Measurements from ENCODE around the gene FKBP2. TPM values are rescaled to one million over a fixed set of nuclear protein-coding genes. Genes with fewer than 3 reads are reported as not detected.

Gene FKBP2
- total RNA-seq, 8 experiments from 2014 or later: 61.8 to 156 (median 85.0) TPM

DNA sequence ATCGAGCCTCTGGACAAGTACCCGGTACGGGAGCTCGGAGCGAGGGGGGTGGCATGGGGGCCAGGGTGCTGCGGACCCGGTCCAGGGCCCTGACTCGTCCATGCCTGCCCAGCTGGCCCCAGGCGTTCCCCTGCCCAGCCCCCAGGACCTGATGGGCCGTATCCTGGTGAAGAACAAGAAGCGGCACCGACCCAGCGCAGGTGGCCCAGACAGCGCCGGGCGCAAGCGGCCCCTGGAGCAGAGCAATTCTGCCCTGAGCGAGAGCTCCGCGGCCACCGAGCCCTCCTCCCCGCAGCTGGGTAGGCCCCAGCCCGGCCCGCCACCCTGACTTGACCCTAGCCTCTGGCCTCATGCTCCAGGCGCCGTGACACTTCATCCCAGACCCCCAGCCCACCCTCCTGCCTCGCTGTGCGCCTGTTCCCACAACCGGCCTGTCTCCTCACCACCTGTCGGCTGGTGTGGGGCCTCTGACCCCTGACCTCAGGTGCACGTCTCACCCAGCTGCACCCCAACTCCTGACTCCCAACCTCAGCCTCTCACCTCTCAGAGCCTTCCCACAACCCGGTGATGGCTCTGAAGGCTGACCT lies 18.1 kb downstream of the FKBP2 start:
- 86% methylated on average over 1 of the region's 32 CpGs; no CpG with 5 or more reads in 9 of the 10 experiments for WGBS, 10 experiments
- in situ Hi-C loops (cut with MboI; ENCODE audit: low pct_unique_long_range_greater_than_20kb in 2 of 9, low sequenced_read_pairs in 9 of 9, unreplicated experiment in 9 of 9): no loop called here
- peaks cover 10 to 11% of the 10 kb centered on the region in 2 donors for H3K4me1 ChIP-seq (replicated peaks in 1 of 2)
- H3K4me3 ChIP-seq: no peak overlapping the region
- ATAC-seq (replicated peaks in 6 of 8): no peak
- no peak overlapping the region for H3K27ac ChIP-seq

DNA sequence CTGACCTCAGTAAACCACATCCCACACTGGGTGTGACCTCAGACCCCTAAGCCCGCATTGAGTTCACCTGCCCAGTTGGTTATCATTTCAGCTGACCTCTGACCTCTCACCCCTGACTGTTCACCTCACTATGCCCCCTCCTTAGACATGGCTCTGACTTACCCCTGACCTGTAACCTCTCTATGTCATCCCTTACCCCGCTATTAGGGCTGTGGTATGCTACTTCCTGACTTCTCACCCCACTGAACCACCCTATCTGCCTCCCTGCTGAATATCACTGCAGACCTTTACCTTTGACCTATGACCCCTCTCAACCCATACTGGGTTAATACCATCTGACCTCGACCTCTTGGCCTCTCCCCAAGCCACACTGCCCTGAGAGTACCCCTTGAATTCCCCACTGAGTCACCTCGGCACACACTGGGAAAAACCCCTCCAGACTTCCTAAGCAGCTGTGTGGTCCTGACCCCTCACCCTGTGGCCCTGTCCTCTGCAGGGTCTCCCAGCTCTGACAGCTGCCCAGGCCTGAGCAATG lies 18.7 kb downstream of the FKBP2 start:
- no peak overlapping the region for H3K27ac ChIP-seq
- ATAC-seq (replicated peaks in 6 of 8): no peak
- in situ Hi-C loops (cut with MboI; ENCODE audit: low pct_unique_long_range_greater_than_20kb in 2 of 9, low sequenced_read_pairs in 9 of 9, unreplicated experiment in 9 of 9): no loop called here
- 83 to 100% (median 90%) methylated on average over 1 to 2 of the region's 4 CpGs; no CpG with 5 or more reads in 2 of the 10 experiments for WGBS, 10 experiments
- no peak overlapping the region for H3K4me3 ChIP-seq
- peaks cover 16% of the 10 kb centered on the region in 2 donors for H3K4me1 ChIP-seq (replicated peaks in 1 of 2)

DNA sequence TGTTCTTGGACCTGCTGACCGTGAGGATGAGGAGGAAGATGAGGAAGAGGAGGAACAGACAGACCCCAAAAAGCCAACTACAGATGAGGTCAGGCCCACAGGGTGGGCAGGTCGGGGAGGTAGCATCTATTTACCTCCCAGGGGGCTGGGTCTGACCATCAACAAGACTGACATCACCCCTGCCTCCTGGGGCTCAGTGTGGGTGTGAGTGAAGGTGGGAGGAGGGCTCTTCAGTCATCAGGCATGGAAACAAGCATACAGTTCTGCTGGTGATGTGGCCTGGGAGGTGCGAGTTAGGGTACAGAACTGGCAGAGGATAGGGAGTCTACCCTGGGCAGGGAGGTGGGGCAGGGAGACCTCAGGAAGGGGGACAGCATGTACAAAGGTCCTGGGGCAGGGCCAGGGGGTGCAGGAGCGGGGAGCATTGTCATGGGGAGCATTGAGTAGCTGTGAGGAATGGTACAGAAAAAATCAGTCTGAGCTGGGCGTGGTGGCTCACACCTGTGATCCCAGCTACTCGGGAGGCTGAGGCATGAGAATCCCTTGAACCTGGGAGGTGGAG lies 19.3 kb downstream of the FKBP2 start:
- Histone ChIP-seq H3K4me3 (no peak overlapping the region), H3K27ac (no peak overlapping the region), H3K4me1 (replicated peaks in 1 of 2) (peaks cover 22% of the 10 kb centered on the region in 2 donors)
- 80 to 100% (median 100%) methylated on average over 1 to 2 of the region's 6 CpGs; no CpG with 5 or more reads in 6 of the 10 experiments for WGBS, 10 experiments
- ATAC-seq (replicated peaks in 6 of 8): no peak
- in situ Hi-C loops (cut with MboI; ENCODE audit: low pct_unique_long_range_greater_than_20kb in 2 of 9, low sequenced_read_pairs in 9 of 9, unreplicated experiment in 9 of 9): no loop called here

DNA sequence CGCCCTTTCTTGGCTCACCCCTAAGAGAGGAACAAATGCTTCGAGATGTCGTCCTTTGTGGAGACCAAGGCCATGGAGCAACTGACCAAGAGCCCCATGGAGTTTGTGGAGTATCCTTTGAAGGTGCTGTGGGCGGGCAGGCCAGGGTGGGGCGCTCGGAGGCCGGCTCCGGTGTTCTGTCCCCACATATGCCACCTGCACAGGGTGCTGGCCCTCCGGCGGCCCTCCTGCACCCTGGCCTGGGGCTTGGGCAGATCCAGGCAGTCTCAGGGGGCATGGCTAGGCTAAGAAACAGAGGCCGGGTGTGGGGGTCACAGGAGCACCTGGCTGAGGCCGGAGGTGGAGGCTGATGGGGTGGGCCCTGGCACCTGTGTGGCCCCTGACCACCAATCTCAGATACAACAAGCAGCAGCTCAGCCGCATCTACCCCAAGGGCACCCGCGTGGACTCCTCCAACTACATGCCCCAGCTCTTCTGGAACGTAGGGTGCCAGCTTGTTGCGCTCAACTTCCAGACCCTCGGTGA lies 20.7 kb downstream of the FKBP2 start:
- in situ Hi-C loops (cut with MboI; ENCODE audit: low pct_unique_long_range_greater_than_20kb in 2 of 9, low sequenced_read_pairs in 9 of 9, unreplicated experiment in 9 of 9): no loop called here
- Histone ChIP-seq H3K27ac (no peak overlapping the region), H3K4me1 (replicated peaks in 1 of 2) (peaks cover 22 to 24% of the 10 kb centered on the region in 2 donors), H3K4me3 (no peak overlapping the region)
- 81 to 98% (median 87%) methylated on average over 3 to 8 of the region's 18 CpGs; no CpG with 5 or more reads in 7 of the 10 experiments for WGBS, 10 experiments
- no peak for ATAC-seq (replicated peaks in 6 of 8)

DNA sequence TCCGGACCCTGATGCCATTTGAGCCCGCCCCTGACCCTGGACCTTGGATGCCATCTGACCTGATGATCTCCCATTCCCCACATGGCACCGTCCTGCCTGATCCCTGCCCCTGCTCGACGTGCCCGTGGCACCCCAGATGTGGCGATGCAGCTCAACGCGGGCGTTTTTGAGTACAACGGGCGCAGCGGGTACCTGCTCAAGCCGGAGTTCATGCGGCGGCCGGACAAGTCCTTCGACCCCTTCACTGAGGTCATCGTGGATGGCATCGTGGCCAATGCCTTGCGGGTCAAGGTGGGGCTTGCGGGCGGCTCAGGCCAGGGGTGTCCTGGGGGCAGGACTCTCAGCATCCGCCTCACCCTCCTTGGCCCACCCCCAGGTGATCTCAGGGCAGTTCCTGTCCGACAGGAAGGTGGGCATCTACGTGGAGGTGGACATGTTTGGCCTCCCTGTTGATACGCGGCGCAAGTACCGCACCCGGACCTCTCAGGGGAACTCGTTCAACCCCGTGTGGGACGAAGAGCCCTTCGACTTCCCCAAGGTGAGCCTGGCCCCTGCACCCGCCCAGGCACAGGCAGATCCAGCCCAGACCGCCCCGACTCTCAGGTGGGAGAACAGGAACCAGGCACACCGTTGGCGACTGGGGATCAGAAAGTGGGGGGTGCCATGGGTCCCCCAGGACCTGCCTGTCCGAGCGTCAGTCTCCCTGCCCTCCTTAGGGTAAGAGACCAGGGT lies 21.5 kb downstream of the FKBP2 start:
- in situ Hi-C loops (cut with MboI; ENCODE audit: low pct_unique_long_range_greater_than_20kb in 2 of 9, low sequenced_read_pairs in 9 of 9, unreplicated experiment in 9 of 9): no loop called here
- H3K27ac ChIP-seq: no peak overlapping the region
- ATAC-seq (replicated peaks in 6 of 8): no peak
- H3K4me1 ChIP-seq (replicated peaks in 1 of 2): peaks cover 22 to 24% of the 10 kb centered on the region in 2 donors
- no peak overlapping the region for H3K4me3 ChIP-seq
- no CpG with 5 or more reads among the region's 42 CpGs for WGBS, 10 experiments

DNA sequence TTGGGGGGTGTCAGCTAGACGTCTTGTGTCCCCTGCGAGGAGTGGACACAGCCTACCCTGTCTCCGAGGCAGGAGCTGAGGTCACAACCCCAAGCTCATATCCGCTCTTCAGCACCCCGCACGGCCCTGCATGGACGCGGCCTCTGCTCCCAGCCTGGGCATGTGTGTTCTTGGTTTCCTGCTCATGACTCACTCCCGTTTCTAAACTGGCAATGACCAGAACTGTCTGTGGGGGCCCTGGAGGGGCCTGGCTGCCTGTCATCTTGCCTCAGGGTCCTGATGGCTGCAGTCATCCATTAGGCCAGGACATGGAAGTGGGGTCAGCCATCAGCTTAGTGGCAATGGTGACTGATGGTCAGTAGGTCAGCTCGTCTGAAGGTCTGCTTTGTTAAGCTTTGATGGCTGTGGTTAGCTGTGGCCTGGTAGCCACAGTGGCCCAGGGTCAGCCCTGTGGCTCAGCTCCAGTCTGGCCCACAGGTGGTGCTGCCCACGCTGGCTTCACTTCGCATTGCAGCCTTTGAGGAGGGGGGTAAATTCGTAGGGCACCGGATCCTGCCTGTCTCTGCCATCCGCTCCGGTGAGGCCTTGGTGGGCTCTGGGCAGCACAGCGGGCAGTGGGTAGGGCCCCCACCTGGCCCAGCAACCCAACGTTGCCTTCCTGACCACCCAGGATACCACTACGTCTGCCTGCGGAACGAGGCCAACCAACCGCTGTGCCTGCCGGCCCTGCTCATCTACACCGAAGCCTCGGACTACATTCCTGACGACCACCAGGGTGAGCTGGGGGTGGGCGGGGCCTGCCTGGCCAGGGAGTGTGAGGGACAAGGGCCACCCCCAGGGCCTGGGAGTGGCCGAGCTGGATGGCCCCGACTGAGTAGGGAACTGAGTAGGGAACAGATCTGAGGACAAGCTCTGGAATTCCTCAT lies 22.4 kb downstream of the FKBP2 start:
- peak in 5 of 8 experiments; percentile 14 to 65 (median 31) for ATAC-seq (replicated peaks in 6 of 8)
- Histone ChIP-seq H3K27ac (peak overlapping the region; percentile 77 to 80), H3K4me1 (replicated peaks in 1 of 2) (peaks cover 22 to 24% of the 10 kb centered on the region in 2 donors), H3K4me3 (no peak overlapping the region)
- WGBS, 10 experiments: 40 to 82% (median 80%) methylated on average over 1 to 7 of the region's 29 CpGs; no CpG with 5 or more reads in 5 of the 10 experiments
- in situ Hi-C loops (cut with MboI; ENCODE audit: low pct_unique_long_range_greater_than_20kb in 2 of 9, low sequenced_read_pairs in 9 of 9, unreplicated experiment in 9 of 9): no loop called here

DNA sequence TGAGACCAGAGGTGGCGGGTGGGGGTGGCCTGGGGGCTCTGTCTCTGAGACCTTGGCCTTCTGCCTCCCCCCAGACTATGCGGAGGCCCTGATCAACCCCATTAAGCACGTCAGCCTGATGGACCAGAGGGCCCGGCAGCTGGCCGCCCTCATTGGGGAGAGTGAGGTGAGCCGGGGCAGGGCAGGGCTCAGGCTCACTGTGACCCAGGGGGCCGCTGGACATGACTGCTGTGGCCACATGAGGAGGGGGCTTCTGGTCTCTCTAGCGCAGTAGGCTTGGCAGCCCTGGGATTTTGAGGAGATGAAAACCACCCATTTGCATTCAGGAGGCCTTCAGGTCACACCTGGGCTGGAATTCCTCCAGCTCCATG lies 23.0 kb downstream of the FKBP2 start:
- Histone ChIP-seq H3K4me3 (no peak overlapping the region), H3K4me1 (replicated peaks in 1 of 2) (peaks cover 26 to 31% of the 10 kb centered on the region in 2 donors), H3K27ac (peak overlapping the region; percentile 77 to 80)
- WGBS, 10 experiments: 60 to 83% methylated on average over 2 of the region's 8 CpGs; no CpG with 5 or more reads in 8 of the 10 experiments
- in situ Hi-C loops (cut with MboI; ENCODE audit: low pct_unique_long_range_greater_than_20kb in 2 of 9, low sequenced_read_pairs in 9 of 9, unreplicated experiment in 9 of 9): no loop called here
- peak in 2 of 8 experiments; percentile 0 to 1 for ATAC-seq (replicated peaks in 6 of 8)

DNA sequence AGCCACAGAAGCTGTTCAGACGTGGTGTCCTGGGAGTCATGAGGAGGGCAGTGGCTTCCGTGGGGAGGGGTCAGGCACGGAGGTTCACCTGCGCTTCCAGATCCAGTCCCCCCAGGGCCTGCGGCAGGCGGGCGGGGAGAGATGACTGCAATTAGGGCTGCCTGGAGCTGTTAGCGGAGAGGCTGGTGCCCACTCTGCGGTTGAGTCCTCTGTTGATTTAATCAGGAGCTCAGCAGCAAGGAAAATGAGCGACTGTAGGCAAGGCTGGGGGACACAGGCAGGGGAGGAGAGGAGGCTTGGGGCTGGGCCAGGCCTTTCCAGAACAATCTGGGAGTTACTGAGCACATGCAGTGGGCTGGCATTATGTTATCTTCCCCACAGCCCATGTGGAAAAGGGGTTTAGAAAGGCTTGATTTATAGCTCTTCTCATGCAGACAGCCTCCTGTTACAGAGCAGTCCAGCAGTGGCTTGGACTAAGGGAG lies 23.5 kb downstream of the FKBP2 start:
- in situ Hi-C loops (cut with MboI; ENCODE audit: low pct_unique_long_range_greater_than_20kb in 2 of 9, low sequenced_read_pairs in 9 of 9, unreplicated experiment in 9 of 9): no loop called here
- Histone ChIP-seq H3K27ac (peak overlapping the region; percentile 77 to 80), H3K4me1 (replicated peaks in 1 of 2) (peaks cover 26 to 31% of the 10 kb centered on the region in 2 donors), H3K4me3 (no peak overlapping the region)
- peak in 5 of 8 experiments; percentile 24 to 51 (median 41) for ATAC-seq (replicated peaks in 6 of 8)
- whole genome bisulfite sequencing, 10 experiments: 85% methylated on average over 4 of the region's 10 CpGs; no CpG with 5 or more reads in 9 of the 10 experiments

DNA sequence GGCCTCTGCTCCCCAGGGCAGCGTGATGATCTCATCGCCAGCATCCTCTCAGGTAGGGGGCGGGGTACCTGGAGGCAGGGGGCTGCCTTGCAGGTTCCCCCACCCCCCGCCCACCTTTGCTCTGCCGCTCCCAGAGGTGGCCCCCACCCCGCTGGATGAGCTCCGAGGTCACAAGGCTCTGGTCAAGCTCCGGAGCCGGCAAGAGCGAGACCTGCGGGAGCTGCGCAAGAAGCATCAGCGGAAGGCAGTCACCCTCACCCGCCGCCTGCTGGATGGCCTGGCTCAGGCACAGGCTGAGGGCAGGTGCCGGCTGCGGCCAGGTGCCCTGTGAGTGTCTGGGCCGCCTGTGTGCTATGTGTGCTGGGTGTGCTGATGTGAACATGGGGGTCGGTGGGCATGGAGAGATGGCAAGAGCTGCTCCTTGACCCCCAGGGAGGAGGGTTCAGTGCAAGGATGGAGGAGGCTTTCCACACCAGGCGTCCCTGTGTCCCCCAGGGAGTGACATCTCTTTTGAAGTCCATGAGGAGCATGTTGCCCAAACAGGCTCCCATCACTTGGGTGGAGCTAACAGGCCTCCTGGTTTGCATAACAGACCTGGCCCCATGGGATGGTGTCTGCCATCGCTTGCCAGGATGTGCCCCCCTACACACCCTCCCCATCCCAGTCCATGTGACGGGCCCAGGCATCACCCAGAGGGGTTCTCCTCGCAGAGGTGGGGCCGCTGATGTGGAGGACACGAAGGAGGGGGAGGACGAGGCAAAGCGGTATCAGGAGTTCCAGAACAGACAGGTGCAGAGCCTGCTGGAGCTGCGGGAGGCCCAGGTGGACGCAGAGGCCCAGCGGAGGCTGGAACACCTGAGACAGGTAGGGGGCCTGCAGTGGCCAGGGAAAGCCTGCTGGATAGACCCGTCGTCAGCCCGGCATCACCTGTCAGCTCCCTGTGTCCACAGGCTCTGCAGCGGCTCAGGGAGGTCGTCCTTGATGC lies 24.6 kb downstream of the FKBP2 start:
- Histone ChIP-seq H3K4me3 (no peak overlapping the region), H3K27ac (peak overlapping the region; percentile 77 to 80), H3K4me1 (replicated peaks in 1 of 2) (peaks cover 26 to 31% of the 10 kb centered on the region in 2 donors)
- 20 to 95% (median 82%) methylated on average over 1 to 10 of the region's 35 CpGs; no CpG with 5 or more reads in 6 of the 10 experiments for WGBS, 10 experiments
- ATAC-seq (replicated peaks in 6 of 8): no peak
- in situ Hi-C loops (cut with MboI; ENCODE audit: low pct_unique_long_range_greater_than_20kb in 2 of 9, low sequenced_read_pairs in 9 of 9, unreplicated experiment in 9 of 9): no loop called here

DNA sequence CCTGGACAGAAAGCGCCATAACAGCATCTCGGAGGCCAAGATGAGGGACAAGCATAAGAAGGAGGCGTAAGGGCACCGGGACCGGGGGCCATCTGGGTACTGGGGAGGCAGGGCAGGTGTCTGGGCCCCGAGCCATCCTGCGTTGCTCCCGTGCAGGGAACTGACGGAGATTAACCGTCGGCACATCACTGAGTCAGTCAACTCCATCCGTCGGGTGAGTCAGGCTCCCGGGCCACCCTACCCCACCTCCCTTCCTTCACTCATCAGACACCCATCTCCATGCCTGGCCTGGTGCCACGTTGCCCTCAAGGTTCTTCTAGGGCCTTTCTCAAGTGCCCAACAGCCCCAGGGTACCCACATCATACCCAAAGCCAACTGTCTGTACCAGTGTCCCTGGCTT lies 25.4 kb downstream of the FKBP2 start:
- WGBS, 10 experiments: 67 to 100% (median 100%) methylated on average over 1 to 3 of the region's 15 CpGs; no CpG with 5 or more reads in 7 of the 10 experiments

DNA sequence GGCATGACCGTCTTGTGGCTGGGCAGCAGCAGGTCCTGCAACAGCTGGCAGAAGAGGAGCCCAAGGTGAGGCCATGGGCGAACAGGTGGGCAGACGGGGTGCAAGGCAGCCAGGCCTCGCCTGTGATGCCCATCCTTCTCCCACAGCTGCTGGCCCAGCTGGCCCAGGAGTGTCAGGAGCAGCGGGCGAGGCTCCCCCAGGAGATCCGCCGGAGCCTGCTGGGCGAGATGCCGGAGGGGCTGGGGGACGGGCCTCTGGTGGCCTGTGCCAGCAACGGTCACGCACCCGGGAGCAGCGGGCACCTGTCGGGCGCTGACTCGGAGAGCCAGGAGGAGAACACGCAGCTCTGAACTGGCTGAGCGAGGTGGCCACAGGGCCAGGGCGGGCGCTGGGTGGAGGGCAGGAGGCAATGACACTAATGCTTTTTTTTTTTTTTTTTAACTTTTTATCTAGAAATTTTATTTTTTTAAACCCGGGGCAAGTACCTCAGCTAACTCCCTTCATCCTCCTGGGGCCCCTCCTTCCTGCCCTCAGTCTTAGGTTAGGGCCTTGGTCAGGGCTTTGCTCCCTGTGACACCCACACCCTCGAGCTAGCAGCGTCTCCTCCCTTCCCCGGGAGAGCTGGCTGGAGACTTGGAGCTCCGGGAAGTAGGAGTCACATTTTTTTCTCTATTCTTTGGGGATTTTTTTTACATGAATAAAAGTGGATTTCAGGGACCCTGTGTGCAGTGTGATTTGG lies 26.5 kb downstream of the FKBP2 start:
- H3K4me1 ChIP-seq (replicated peaks in 1 of 2): peaks cover 33 to 38% of the 10 kb centered on the region in 2 donors
- in situ Hi-C loops (cut with MboI; ENCODE audit: low pct_unique_long_range_greater_than_20kb in 2 of 9, low sequenced_read_pairs in 9 of 9, unreplicated experiment in 9 of 9): no loop called here
- 43 to 100% (median 89%) methylated on average over 2 to 15 of the region's 27 CpGs; no CpG with 5 or more reads in 3 of the 10 experiments for WGBS, 10 experiments
- H3K4me3 ChIP-seq: no peak overlapping the region
- ATAC-seq (replicated peaks in 6 of 8): peak in 2 of 8 experiments; percentile 1 to 2
- H3K27ac ChIP-seq: peak overlapping the region in 1 of 2 donors; percentile 9

More for the DNA sequence above, 25.4 kb downstream of the FKBP2 start:
- peaks cover 26 to 31% of the 10 kb centered on the region in 2 donors for H3K4me1 ChIP-seq (replicated peaks in 1 of 2)
- H3K4me3 ChIP-seq: no peak overlapping the region
- in situ Hi-C loops (cut with MboI; ENCODE audit: low pct_unique_long_range_greater_than_20kb in 2 of 9, low sequenced_read_pairs in 9 of 9, unreplicated experiment in 9 of 9): no loop called here
- no peak for ATAC-seq (replicated peaks in 6 of 8)
- no peak overlapping the region for H3K27ac ChIP-seq
